PC-3 (cell line): ENCODE data around the gene CYREN. TPM values are rescaled to one million over a fixed set of nuclear protein-coding genes. Genes with fewer than 3 reads are reported as not detected.

ENCODE experiments used
- ATAC-seq: fragments of 200-7000 bp; cut with Tn5 transposase; 2 replicates; pipeline ENCODE4 v1.9.1; 2020; ENCODE audit warnings: mild to moderate bottlenecking, moderate library complexity
- BruUV-seq: library from RNA; stranded (reverse); fragments of 400-500 nt; replicated peaks from 2 replicates; lab custom pipeline; 2021; lab: Mats Ljungman, UMichigan
- CTCF ChIA-PET: fragments of 300-600 bp; sonication (Branson Sonifier 250); formaldehyde crosslinking; loops from one replicate; lab custom pipeline; 2022; ENCODE audit warnings: antibody characterized with exemption; lab: Charles Lee
- POLR2A ChIA-PET: fragments of 300-600 bp; sonication (Branson Sonifier 250); formaldehyde crosslinking; loops from one replicate; lab custom pipeline; 2022; ENCODE audit warnings: antibody characterized with exemption; ENCODE audit not compliant: unreplicated experiment; lab: Charles Lee
- DNase-seq: peaks from one replicate; pipeline ENCODE4 v3.0.0-alpha.2; 2015
- H2AFZ ChIP-seq: fragments of 300-600 bp; sonication (generic); 2 replicates; pipeline ENCODE4 v1.6.0; 2016; ENCODE audit warnings: antibody characterized with exemption, low read length
- H3F3A ChIP-seq: fragments of 300-600 bp; sonication (generic); one replicate; pipeline ENCODE4 v1.6.0; 2017; ENCODE audit warnings: antibody characterized with exemption, low read length, control low read depth, mild to moderate bottlenecking; ENCODE audit not compliant: unreplicated experiment
- H3K27ac ChIP-seq: fragments of 300-600 bp; sonication (generic); 2 replicates; pipeline ENCODE4 v1.5.1; 2016; ENCODE audit warnings: mild to moderate bottlenecking, low read length
- H3K27me3 ChIP-seq: fragments of 300-600 bp; sonication (generic); 2 replicates; pipeline ENCODE4 v1.6.1; 2016; ENCODE audit warnings: low read length, mixed read lengths
- H3K36me3 ChIP-seq: fragments of 300-600 bp; sonication (generic); 2 replicates; pipeline ENCODE4 v1.6.1; 2016; ENCODE audit warnings: low read depth, mixed run types, low read length, mixed read lengths
- H3K4me1 ChIP-seq: fragments of 300-600 bp; sonication (generic); 2 replicates; pipeline ENCODE4 v1.5.1; 2016; ENCODE audit warnings: low read length; ENCODE audit not compliant: insufficient read depth
- H3K4me2 ChIP-seq: fragments of 300-600 bp; sonication (generic); 2 replicates; pipeline ENCODE4 v1.6.0; 2016; ENCODE audit warnings: low read length
- H3K4me3 ChIP-seq: fragments of 300-600 bp; sonication (generic); 2 replicates; pipeline ENCODE4 v1.5.1; 2016; ENCODE audit warnings: mild to moderate bottlenecking, low read length, mixed read lengths
- H3K79me2 ChIP-seq: fragments of 300-600 bp; sonication (generic); 2 replicates; pipeline ENCODE4 v1.6.1; 2017; ENCODE audit warnings: low read length, mixed read lengths
- H3K9ac ChIP-seq: fragments of 300-600 bp; sonication (generic); 2 replicates; pipeline ENCODE4 v1.6.0; 2016; ENCODE audit warnings: mild to moderate bottlenecking, low read length
- H3K9me2 ChIP-seq: fragments of 300-600 bp; sonication (generic); replicated peaks from 2 replicates; pipeline ENCODE4 v1.6.1; 2016; ENCODE audit warnings: mixed run types, low read length, mixed read lengths
- H3K9me3 ChIP-seq: fragments of 300-600 bp; sonication (generic); 2 replicates; pipeline ENCODE4 v1.6.1; 2016; ENCODE audit warnings: low read length, mixed read lengths
- H4K20me1 ChIP-seq: fragments of 300-600 bp; sonication (generic); 2 replicates; pipeline ENCODE4 v1.6.1; 2016; ENCODE audit warnings: low read length, mixed read lengths
- EZH2 ChIP-seq: fragments of 300-600 bp; sonication (generic); IDR thresholded peaks from one replicate; pipeline ENCODE4 v1.6.1; 2017; ENCODE audit warnings: antibody characterized with exemption, mild to moderate bottlenecking, low read length; ENCODE audit not compliant: unreplicated experiment
- EZH2phosphoT487 ChIP-seq: fragments of 300-600 bp; sonication (generic); IDR thresholded peaks from 2 replicates; pipeline ENCODE4 v1.6.1; 2018; ENCODE audit warnings: mild to moderate bottlenecking, antibody characterized with exemption, low read length, borderline replicate concordance
- intact Hi-C: fragments of 100-400 bp; cut with micrococcal nuclease; formaldehyde crosslinking; loops from 2 replicates; pipeline ENCODE4 v1.9.0; 2023
- microRNA-seq: library from miRNA; unstranded; fragments of <30 nt; microRNA quantifications from one replicate; pipeline ENCODE4 v1.1.0, GENCODE V29; 2020; ENCODE audit not compliant: unreplicated experiment
- total RNA-seq: library from RNA; depleted of rRNA; stranded (reverse); fragments of >200 nt; gene quantifications from 2 replicates; pipeline ENCODE4 v1.2.3, GENCODE V29; 2014; rRNA removed
- TF ChIP-seq, protein P1 (sequence below): fragments of 300-600 bp; sonication (generic); conservative IDR thresholded peaks from 2 replicates; pipeline ENCODE4 v1.5.1; 2017; ENCODE audit warnings: antibody characterized with exemption, low read depth, mild to moderate bottlenecking, low read length

CYREN gene
- total RNA-seq, 1 experiment from 2014 or later, result 48.2 TPM

DNA sequence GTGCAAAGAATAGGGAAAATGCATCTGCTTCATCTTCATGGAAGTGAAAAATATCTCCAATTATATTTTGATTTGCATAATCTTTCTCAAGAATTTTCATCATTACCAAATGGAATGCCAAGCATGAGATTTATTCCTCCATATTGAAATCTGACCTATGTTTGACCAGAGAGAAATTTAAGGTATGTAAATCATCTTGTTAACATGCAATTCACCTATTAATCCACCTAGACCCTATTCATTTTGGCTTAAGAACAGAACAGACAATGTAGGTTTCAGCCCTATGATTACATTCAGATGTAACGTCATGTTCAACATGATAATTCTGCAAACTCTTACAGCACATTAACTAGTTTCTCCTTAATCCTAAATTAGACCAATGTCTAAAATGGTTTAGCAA lies 53.4 kb downstream of the CYREN start:
- TF ChIP-seq EZH2 (no peak), EZH2phosphoT487 (no peak)
- TF ChIP-seq, protein P1, sequence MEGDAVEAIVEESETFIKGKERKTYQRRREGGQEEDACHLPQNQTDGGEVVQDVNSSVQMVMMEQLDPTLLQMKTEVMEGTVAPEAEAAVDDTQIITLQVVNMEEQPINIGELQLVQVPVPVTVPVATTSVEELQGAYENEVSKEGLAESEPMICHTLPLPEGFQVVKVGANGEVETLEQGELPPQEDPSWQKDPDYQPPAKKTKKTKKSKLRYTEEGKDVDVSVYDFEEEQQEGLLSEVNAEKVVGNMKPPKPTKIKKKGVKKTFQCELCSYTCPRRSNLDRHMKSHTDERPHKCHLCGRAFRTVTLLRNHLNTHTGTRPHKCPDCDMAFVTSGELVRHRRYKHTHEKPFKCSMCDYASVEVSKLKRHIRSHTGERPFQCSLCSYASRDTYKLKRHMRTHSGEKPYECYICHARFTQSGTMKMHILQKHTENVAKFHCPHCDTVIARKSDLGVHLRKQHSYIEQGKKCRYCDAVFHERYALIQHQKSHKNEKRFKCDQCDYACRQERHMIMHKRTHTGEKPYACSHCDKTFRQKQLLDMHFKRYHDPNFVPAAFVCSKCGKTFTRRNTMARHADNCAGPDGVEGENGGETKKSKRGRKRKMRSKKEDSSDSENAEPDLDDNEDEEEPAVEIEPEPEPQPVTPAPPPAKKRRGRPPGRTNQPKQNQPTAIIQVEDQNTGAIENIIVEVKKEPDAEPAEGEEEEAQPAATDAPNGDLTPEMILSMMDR, result no peak
- Histone ChIP-seq H2AFZ (no peak overlapping the region), H3K4me1 (no peaks in the 10 kb centered on the region), H3K4me3 (no peak overlapping the region), H3K9me2 (no peaks in the 10 kb centered on the region), H3K27me3 (no peaks in the 10 kb centered on the region), H3K9ac (no peak overlapping the region), H3K36me3 (no peaks in the 10 kb centered on the region), H4K20me1 (no peaks in the 10 kb centered on the region), H3K27ac (no peak overlapping the region), H3K4me2 (no peak overlapping the region), H3F3A (no peaks in the 10 kb centered on the region), H3K79me2 (no peaks in the 10 kb centered on the region), H3K9me3 (no peaks in the 10 kb centered on the region)
- DNase-seq (no peak), ATAC-seq (no peak)
- POLR2A ChIA-PET, result no interaction called here
- BruUV-seq, result no TSS peak
- intact Hi-C loops, result no loop called here
- CTCF ChIA-PET, result no interaction called here

Small RNA genes lying within 50 kb of the gene (microRNA-seq; reads per million reads assigned to microRNA genes)
- not detected for gene MIR6509

Other genes with a start within 250 kb of the CYREN start
- gene AGBL3, start 184.2 kb downstream of the CYREN start, total RNA-seq, result 1.9 and 2.5 TPM in 2 replicates
- 0.52 TPM in 1 of 2 replicates, not detected in the other for gene TMEM140, start 22.6 kb downstream of the CYREN start, total RNA-seq
- gene WDR91, start 40.8 kb upstream of the CYREN start, total RNA-seq, result 12.3 and 23.0 TPM in 2 replicates
- not detected in 2 replicates for gene STRA8, start 63.1 kb upstream of the CYREN start, total RNA-seq